ENCODE data around the gene CABLES1.

GRCh38 chr18:23126376-23127056 lies 8.8 kb upstream of the CABLES1 start:
- TF ChIP-seq CTCF (IDR thresholded peaks at IDR 0.05; ENCODE audit: low read length): no peak
- TF ChIP-seq EZH2 (IDR thresholded peaks at IDR 0.05; ENCODE audit: borderline replicate concordance, low read length): no peak

Data from OCI-LY1 (cell line).